K562 (cell line): ENCODE measurements around the gene IFITM2. TPM values are rescaled to one million over a fixed set of nuclear protein-coding genes. Genes with fewer than 3 reads are reported as not detected.

Experiments used
- EGR1 ChIP-seq: fragments of 450-650 bp; conservative IDR thresholded peaks from 2 replicates; pipeline ENCODE4 v1.6.1; 2017; ENCODE audit warnings: mild to moderate bottlenecking
- GABPB2 ChIP-seq: fragments of 250-450 bp; sonication (Bioruptor Pico); conservative IDR thresholded peaks from 2 replicates; pipeline ENCODE4 v1.5.1; 2021; ENCODE audit warnings: mild to moderate bottlenecking
- GTF2A2 ChIP-seq: IDR thresholded peaks from 2 replicates; pipeline ENCODE4 v1.6.1; 2016; ENCODE audit warnings: mild to moderate bottlenecking, missing genetic modification characterization, missing compliant biosample characterization
- HLTF ChIP-seq: fragments of 450-650 bp; IDR thresholded peaks from 2 replicates; pipeline ENCODE4 v1.6.1; 2016
- PPARD ChIP-seq: fragments of 250-450 bp; sonication (Bioruptor Pico); IDR thresholded peaks from 2 replicates; pipeline ENCODE4 v1.8.0; 2022; ENCODE audit warnings: inconsistent platforms, mild to moderate bottlenecking, moderate library complexity
- SMAD4 ChIP-seq: fragments of 250-450 bp; sonication (Bioruptor Pico); conservative IDR thresholded peaks from 2 replicates; pipeline ENCODE4 v1.8.0; 2021; ENCODE audit warnings: inconsistent platforms, mild to moderate bottlenecking, moderate library complexity
- TGIF2 ChIP-seq: sonication (generic); formaldehyde crosslinking; IDR thresholded peaks from 2 replicates; pipeline ENCODE4 v1.8.1; 2022; ENCODE audit warnings: mild to moderate bottlenecking, missing genetic modification reagents, moderate library complexity
- ZBTB7A ChIP-seq: IDR thresholded peaks from 2 replicates; pipeline ENCODE4 v1.6.1; 2011; ENCODE audit warnings: low read depth, mild to moderate bottlenecking, low read length, moderate library complexity, borderline replicate concordance; ENCODE audit not compliant: control insufficient read depth
- ZC3H11A ChIP-seq: IDR thresholded peaks from 2 replicates; pipeline ENCODE4 v1.6.1; 2012; ENCODE audit warnings: low read depth, low read length, improper control_type of control experiment
- ZKSCAN3 ChIP-seq: fragments of 250-450 bp; sonication (Bioruptor Pico); IDR thresholded peaks from 2 replicates; pipeline ENCODE4 v1.4.0; 2020
- ZNF695 ChIP-seq: fragments of 450-650 bp; formaldehyde crosslinking; IDR thresholded peaks from 2 replicates; pipeline ENCODE4 v1.4.0; 2020; ENCODE audit warnings: mild to moderate bottlenecking, moderate library complexity
- polyA plus RNA-seq, 8 experiments: library from polyadenylated mRNA; depleted of rRNA in 4 of 8; stranded (reverse) in 5 of 8; unstranded in 3 of 8; fragments of >200 nt; fragmentation: Nextera tagmentation in 2 of 8; fragmentation: Illumina TruSeq in 1 of 8; extraction: Ambion mirVana in 2 of 8; extraction: Trizol in 1 of 8; gene quantifications; 2 replicates each; pipeline versions ENCODE4 v1.2.1 to v1.2.3, GENCODE V29; 2011 to 2014; ENCODE audit warnings: inconsistent platforms in 1 of 8, missing spikeins in 1 of 8
- total RNA-seq, 7 experiments: library from RNA; depleted of rRNA in 6 of 7; stranded (reverse); fragments of >200 nt in 6 of 7; fragmentation: Illumina TruSeq in 2 of 7; extraction: Trizol in 2 of 7; gene quantifications; 2 replicates each; pipeline versions ENCODE4 v1.2.1 to v1.2.3, GENCODE V29; 2011 to 2021; ENCODE audit warnings: low replicate concordance in 1 of 7
- TF ChIP-seq, protein P1 (sequence below): sonication (generic); formaldehyde crosslinking; IDR thresholded peaks from 2 replicates; pipeline ENCODE4 v1.8.1; 2023; ENCODE audit warnings: mild to moderate bottlenecking, missing genetic modification reagents, moderate library complexity
- TF ChIP-seq, protein P2 (sequence below): fragments of 450-650 bp; IDR thresholded peaks from 2 replicates; pipeline ENCODE4 v1.6.1; 2017; ENCODE audit warnings: antibody characterized with exemption, mild to moderate bottlenecking
- TF ChIP-seq, protein P3 (sequence below), 2 experiments: IDR thresholded peaks in 1 of 2; conservative IDR thresholded peaks in 1 of 2; 2 replicates each; pipeline ENCODE4 v1.6.1; 2016; ENCODE audit warnings: low read depth in 2 of 2, mild to moderate bottlenecking in 1 of 2, missing compliant biosample characterization in 1 of 2, missing genetic modification characterization in 1 of 2, moderate library complexity in 1 of 2
- TF ChIP-seq, protein P4 (sequence below): fragments of 250-450 bp; sonication (Bioruptor Pico); IDR thresholded peaks from 2 replicates; pipeline ENCODE4 v1.5.0; 2020; ENCODE audit warnings: mild to moderate bottlenecking
- TF ChIP-seq, protein P5 (sequence below): fragments of 250-450 bp; sonication (Bioruptor Pico); IDR thresholded peaks from 2 replicates; pipeline ENCODE4 v1.4.0; 2020; ENCODE audit warnings: borderline replicate concordance

Gene IFITM2
- total and polyA plus RNA-seq, 9 of the 15 experiments (the other 6 are each of a cell fraction or from before 2014, with no cell fraction given), result 52.8 to 4,872 (median 356) TPM

DNA sequence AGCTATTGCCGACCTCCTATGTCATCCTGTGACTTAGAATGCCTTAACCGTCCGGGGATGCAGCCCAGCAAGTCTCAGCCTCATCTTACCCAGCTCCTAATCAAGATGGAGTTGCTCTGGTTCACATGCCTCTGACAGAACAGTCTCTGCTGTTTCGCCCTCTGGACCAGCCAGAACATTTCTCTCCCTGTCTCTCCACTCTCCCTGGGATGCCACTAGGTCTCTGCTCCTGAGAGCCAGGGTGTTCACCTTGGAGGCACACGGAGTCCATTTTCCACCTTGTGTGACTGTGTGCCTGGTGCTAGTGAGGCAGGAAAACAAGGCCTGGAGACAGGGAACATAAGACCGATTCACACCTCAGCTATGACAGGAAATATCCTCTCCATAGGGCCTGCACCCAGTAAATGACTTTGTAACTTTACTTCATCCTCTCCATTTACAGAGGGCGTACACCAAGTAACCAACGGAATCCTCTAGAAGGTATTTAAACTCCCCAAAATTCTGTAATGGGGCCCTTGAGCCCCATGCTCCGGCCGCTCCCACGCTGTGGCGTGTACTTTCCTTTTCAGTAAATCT is 44.9 kb downstream of the IFITM2 start (continued):
- TF ChIP-seq SMAD4 (CRISPR knock-in tag) (peak; percentile 99), GTF2A2 (tag) (peak; percentile 95), PPARD (CRISPR knock-in tag) (peak; percentile 86), HLTF (no peak), ZNF695 (CRISPR knock-in tag) (no peak), ZKSCAN3 (CRISPR knock-in tag) (peak; percentile 71; the same call in 1 of the 2 replicates), ZBTB7A (no peak), GABPB2 (CRISPR knock-in tag) (peak; percentile 81; the same call in 1 of the 2 replicates), EGR1 (no peak), ZC3H11A (no peak), TGIF2 (no peak)
- TF ChIP-seq, protein P1, sequence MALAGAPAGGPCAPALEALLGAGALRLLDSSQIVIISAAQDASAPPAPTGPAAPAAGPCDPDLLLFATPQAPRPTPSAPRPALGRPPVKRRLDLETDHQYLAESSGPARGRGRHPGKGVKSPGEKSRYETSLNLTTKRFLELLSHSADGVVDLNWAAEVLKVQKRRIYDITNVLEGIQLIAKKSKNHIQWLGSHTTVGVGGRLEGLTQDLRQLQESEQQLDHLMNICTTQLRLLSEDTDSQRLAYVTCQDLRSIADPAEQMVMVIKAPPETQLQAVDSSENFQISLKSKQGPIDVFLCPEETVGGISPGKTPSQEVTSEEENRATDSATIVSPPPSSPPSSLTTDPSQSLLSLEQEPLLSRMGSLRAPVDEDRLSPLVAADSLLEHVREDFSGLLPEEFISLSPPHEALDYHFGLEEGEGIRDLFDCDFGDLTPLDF (CRISPR knock-in tag), result no peak
- TF ChIP-seq, protein P2, sequence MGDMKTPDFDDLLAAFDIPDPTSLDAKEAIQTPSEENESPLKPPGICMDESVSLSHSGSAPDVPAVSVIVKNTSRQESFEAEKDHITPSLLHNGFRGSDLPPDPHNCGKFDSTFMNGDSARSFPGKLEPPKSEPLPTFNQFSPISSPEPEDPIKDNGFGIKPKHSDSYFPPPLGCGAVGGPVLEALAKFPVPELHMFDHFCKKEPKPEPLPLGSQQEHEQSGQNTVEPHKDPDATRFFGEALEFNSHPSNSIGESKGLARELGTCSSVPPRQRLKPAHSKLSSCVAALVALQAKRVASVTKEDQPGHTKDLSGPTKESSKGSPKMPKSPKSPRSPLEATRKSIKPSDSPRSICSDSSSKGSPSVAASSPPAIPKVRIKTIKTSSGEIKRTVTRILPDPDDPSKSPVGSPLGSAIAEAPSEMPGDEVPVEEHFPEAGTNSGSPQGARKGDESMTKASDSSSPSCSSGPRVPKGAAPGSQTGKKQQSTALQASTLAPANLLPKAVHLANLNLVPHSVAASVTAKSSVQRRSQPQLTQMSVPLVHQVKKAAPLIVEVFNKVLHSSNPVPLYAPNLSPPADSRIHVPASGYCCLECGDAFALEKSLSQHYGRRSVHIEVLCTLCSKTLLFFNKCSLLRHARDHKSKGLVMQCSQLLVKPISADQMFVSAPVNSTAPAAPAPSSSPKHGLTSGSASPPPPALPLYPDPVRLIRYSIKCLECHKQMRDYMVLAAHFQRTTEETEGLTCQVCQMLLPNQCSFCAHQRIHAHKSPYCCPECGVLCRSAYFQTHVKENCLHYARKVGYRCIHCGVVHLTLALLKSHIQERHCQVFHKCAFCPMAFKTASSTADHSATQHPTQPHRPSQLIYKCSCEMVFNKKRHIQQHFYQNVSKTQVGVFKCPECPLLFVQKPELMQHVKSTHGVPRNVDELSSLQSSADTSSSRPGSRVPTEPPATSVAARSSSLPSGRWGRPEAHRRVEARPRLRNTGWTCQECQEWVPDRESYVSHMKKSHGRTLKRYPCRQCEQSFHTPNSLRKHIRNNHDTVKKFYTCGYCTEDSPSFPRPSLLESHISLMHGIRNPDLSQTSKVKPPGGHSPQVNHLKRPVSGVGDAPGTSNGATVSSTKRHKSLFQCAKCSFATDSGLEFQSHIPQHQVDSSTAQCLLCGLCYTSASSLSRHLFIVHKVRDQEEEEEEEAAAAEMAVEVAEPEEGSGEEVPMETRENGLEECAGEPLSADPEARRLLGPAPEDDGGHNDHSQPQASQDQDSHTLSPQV, result peak; percentile 100
- TF ChIP-seq, protein P3, sequence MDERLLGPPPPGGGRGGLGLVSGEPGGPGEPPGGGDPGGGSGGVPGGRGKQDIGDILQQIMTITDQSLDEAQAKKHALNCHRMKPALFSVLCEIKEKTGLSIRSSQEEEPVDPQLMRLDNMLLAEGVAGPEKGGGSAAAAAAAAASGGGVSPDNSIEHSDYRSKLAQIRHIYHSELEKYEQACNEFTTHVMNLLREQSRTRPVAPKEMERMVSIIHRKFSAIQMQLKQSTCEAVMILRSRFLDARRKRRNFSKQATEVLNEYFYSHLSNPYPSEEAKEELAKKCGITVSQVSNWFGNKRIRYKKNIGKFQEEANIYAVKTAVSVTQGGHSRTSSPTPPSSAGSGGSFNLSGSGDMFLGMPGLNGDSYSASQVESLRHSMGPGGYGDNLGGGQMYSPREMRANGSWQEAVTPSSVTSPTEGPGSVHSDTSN (CRISPR knock-in tag; IDR thresholded peaks at IDR 0.05; ENCODE audit: low read depth), result no peak
- TF ChIP-seq, protein P3 (tag; conservative IDR thresholded peaks at IDR 0.05; ENCODE audit: low read depth), result peak; percentile 56; the same call in 1 of the 2 replicates
- TF ChIP-seq, protein P4, sequence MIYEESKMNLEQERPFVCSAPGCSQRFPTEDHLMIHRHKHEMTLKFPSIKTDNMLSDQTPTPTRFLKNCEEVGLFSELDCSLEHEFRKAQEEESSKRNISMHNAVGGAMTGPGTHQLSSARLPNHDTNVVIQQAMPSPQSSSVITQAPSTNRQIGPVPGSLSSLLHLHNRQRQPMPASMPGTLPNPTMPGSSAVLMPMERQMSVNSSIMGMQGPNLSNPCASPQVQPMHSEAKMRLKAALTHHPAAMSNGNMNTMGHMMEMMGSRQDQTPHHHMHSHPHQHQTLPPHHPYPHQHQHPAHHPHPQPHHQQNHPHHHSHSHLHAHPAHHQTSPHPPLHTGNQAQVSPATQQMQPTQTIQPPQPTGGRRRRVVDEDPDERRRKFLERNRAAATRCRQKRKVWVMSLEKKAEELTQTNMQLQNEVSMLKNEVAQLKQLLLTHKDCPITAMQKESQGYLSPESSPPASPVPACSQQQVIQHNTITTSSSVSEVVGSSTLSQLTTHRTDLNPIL, result peak; percentile 95
- TF ChIP-seq, protein P5, sequence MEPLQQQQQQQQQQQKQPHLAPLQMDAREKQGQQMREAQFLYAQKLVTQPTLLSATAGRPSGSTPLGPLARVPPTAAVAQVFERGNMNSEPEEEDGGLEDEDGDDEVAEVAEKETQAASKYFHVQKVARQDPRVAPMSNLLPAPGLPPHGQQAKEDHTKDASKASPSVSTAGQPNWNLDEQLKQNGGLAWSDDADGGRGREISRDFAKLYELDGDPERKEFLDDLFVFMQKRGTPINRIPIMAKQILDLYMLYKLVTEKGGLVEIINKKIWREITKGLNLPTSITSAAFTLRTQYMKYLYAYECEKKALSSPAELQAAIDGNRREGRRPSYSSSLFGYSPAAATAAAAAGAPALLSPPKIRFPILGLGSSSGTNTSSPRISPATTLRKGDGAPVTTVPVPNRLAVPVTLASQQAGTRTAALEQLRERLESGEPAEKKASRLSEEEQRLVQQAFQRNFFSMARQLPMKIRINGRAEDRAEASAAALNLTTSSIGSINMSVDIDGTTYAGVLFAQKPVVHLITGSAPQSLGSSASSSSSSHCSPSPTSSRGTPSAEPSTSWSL (CRISPR knock-in tag), result peak; percentile 93; the same call in 1 of the 2 replicates
